NCI-H2081 (cell line): ENCODE results near the gene ACSS1.
"Not testable (repeated sequence)": the region's sequence is repeated elsewhere in the genome, so short reads cannot be mapped to it uniquely, and the experiment has no call there.

ENCODE experiments used
- DNase-seq, 2 experiments: peaks; one replicate each; lab custom pipeline; 2025; lab: John Stamatoyannopoulos, UW

Gene ACSS1

DNA sequence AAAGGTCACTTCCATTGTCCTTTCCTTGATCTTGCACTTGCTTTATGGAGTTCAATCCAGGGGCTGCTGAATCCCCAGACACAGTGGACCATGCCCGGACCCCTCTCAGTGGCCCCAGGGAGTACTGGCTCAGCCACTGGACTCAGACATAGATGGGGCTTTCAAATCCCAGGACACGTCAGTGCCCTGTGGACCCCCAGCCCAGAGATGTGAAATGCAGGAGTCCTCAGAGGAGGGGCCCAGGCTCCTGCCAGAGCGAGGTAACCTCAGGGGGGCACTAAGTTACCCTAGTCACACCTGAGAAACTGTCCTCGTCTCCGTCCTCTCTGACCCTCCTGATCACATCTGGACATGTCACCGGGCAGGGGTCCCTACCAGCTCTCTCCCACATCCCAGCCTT lies 46.7 kb downstream of the ACSS1 start:
- DNase-seq, result no peak

DNA sequence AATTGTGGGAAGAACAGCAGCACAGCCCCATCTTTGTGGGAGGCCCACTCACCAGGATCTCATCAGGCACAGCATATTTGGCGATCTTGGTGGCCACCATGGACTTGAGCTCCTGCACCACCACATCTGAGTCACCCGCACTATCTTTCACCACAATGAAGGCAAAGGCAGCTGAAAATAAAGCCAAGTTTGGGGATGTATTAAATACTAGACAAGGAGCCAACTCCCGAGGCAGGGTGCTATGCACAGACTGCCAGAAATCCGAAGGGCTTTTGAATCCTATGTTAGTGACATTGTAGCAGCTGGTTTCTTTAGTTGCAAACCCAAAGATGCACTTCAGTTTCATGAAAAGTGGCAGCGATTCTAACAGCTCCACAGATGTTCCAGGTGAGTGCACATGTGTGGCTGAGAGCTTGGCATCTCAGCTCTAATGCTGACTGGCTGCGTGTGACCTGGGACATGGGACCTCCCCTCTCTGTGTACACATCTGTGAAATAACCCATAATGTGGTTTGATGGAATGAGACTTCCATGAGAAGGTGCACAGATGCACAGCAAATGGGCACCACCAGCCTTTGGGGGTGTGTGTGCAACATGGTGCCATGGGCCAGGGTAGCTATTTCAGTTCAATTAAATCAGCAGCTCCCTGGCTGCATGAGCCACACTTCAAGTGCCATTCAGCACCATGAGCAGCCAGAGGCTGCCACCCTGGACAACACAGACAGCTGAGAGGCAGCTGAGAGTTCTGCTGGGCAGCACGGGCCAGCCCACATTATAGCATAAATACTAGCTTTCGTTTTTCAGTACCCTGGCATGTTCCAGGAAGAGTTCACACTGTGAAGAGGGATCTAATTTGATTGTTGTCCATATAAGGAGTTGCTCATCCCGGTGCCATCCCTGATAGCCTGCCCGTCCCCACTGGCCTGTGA lies 48.5 kb downstream of the ACSS1 start:
- no peak for DNase-seq

- no peak for DNase-seq
Measured at GRCh38 chr20:25008388-25009217, 49.3 kb downstream of the ACSS1 start.

DNA sequence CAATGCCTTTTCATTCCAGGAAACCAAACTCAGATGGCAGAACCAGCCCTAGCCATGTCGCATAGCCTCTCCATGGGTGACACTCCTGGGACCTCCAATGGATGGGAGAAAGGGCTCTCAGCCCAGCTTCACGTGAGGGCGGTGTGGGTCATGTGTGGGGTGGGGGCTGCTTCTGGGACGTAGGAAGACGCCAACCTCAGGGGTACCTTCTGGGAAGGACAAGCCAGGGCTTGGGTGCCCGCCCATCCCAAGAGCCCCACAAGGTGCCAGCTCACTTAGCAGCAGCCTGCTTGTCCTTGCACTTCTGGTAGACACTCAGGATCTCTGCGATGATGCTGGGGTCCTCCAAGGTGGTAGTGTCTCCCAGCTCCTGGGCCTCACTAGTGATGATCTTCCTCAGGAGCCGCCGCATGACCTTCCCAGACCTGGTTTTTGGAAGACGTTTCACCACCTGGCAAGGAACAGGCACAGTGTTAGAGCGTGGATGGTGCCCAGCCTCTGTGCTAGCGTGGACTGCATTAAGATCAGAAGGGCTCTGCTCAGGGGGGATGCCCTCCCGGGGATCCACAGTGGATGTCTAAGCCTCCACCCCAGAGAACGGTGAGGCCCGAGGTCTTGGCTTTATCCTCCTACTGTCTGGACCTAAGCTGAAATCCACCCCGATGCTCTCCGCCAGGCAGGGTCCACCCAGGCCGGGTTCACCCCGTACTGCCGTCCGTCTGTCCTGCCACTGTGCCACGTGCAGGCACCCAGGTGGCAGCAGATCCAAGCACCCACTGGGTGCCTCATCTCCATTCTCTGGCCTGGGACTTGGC lies 50.2 kb downstream of the ACSS1 start:
- no peak for DNase-seq

- DNase-seq, result no peak
Measured at GRCh38 chr20:25006431-25007167, 51.3 kb downstream of the ACSS1 start.

DNA sequence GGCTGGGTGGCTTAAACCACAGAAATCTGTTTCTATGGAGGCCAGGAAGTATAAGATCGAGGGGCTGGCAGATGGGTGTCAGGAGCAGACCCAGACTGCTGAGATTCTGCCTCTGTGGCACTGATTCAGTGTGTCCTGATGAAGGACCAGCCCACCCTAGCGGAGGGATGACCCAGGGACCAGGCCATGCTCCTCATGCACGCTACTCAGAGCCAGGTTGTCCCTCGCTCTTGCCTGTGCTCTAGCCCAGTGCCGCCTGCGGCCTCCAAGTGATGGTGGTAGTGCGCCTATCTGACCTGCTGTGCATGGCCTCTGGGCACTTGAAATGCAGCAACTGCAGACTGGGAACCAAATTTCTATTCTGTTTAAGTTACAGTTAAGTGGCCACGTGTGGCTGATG lies 52.3 kb downstream of the ACSS1 start:
- no peak for DNase-seq

DNA sequence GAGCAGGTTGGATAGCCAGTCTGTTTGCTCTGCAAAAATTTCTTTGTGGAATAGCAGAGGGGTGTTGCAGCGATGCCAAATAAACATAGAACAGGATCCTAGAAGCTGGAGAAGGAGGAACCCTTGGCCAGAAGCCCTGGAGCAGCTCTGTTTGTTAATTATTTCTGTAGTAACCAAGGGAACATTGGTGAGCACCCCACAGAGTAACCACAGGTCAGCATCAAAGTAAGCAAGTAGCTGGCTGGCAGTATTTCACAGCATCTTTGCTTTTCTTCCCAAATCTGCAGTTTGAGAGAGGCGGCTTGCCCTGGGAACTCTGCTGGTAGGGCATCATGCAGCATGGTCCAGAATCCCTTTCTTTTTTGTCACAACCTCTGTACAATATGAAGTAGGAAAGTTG lies 52.7 kb downstream of the ACSS1 start:
- DNase-seq, result peak; percentile 44 to 70

DNA sequence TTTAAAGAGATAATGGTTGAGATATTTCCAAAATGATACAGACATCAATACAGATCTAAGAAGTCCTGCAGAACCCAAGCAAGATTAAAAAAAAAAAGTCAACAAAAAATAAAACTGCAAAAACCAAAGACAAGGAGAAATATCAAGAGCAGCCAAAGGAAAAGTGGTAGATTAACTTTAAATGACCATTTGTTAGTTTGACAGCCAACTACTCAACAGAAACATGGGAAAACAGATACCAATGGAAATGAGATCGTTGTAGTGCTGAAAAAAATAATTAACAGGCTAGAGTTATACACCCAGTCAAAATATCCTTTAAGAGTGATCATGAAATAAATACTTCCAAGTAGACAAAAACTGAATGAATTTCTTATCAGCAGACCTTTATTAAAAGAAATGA lies 54.9 kb downstream of the ACSS1 start:
- DNase-seq, result no peak

DNA sequence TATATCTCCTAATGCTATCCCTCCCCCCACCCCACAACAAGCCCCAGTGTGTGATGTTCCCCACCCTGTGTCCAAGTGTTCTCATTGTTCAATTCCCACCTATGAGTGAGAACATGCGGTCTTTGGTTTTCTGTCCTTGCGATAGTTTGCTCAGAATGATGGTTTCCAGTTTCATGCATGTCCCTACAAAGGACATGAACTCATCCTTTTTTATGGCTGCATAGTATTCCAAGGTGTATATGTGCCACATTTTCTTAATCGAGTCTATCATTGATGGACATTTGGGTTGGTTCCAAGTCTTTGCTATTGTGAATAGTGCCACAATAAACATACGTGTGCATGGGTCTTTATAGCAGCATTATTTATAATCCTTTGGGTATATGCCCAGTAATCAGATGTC lies 56.6 kb downstream of the ACSS1 start:
- not testable (repeated sequence) for DNase-seq

DNA sequence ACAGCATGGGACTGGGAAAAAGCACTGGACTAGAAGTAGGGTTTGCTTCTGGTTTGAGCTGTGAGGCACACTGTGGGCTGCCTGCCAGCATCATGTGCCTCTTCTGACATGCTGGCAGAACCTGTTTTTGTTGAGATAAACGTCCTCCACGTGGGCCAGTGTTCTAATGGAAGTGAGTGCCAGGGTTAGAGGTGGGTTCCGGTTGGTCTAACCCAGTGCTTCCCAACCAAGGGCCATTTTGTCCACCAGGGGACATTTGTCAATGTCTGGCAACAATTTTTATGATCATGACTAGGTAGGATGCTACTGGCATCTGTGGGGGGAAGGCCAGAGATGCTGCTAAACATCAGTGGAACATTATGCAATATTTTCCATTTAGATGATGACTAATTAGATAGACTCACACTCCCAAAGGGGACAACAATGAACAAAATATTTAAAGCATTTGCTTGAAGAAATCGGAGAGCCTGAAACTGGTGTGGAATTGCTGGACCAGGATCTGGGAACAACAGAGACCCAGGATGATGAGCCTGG lies 57.6 kb downstream of the ACSS1 start:
- DNase-seq, result no peak

DNA sequence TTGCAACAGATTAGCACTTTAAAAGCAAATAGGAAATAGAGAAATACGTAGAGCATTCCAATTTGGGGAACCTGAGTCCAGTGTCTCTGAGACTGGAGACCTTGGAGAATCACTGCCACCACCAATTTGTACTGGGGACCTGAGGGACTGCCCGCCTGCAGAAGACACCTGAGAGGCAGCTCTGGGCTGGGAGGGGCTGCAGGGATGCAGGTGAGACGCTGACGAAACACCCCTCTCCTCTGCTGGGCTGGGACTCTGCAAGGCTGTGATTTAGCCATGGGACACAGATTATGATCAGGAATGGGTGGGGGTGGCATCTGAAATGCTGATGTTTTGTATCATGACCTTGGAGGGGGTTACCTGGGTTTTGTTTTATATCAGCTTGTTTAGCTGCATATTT lies 58.4 kb downstream of the ACSS1 start:
- no peak for DNase-seq

DNA sequence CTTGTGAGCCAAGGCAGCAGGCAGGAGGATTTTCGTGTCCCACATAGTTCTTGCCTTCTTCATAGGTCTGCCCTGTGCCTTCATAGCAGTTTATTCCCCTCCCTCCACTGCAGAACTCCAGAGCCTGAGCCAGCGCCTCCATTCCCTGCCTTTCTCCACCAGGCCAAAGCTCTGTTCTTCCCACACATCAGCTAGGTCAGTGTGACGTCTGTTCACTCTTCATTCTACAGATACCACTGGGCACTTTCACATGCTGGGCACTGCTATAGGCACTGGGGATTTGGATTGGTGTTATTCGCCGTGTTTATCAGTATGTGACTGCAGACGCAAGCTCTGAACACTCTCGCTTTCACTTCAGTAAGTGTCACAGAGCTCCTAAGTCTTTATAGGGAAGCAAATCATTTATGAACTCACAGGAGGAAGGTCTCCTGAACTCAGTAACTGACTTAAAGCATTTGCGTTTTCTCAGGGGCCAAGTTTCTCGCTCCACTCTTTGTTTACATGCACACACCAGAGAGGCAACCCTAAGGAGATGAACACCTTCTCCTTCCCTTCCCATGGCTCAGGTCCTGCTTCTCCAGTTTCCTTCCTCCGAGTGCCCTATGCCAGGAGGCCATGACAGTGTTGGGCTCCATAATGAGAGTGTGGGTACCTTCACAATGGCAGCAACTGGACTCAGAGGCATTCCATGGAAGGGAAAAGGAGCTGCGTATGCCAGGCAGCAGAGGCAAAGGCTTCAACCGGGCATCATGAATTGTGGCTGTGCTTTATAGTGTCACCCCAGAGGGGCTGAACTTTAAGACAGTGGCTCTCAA lies 59.1 kb downstream of the ACSS1 start:
- no peak for DNase-seq

DNA sequence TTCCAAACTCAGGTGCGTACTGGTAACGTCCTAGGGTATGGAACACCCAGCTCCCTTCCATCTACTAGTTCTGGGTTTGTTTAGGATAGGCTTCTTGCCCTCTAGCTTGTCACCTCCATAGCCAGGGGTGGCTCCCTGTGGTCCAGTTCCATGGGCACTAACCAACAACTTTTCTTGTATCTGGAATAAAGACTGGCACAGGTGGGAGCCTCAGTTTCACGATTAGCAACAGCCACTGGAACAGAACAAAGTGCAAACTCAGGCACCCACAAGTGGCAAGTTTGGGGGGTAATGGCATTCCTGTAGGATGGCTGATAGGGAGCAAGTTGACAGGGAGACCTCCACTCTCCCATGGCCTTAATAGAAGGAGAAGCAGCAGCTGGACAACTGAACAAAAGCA lies 59.8 kb downstream of the ACSS1 start:
- no peak for DNase-seq

- no peak for DNase-seq
Measured at GRCh38 chr20:24996449-24997377, 61.2 kb downstream of the ACSS1 start.

DNA sequence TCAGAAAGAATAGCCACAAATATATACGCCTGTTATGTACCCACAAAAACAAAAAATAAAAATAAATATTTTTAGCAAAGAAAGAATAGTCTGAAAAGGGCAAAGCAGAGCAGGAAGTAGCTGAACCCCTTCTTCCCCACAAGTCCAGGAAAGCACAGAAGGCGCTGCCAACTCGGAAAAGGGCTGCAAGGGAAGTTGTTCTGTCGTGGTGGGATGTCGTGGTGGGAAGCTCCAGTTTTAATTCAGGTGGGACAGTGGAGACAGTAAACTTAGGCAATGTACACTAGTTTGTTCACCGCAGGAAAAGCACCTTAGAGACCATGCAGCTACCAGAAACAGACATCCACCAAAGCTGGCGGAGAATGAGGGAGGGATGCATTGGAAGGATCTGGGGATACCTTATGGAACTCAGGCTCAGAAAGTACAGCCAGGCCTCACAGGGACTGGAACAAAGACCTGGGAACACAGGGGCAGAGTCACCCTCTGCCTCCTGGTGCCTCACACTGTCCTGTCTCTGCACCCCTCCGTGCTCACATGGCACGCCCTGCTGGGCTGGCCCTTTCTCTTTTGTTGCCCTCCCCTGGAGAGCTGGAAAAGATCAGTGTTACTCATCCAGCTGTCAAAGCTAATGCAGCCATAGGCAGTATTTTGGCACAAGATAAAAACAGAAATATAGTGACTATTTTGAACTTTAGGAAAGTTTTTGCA lies 62.0 kb downstream of the ACSS1 start:
- DNase-seq, result peak in 1 of 2 experiments; percentile 17

- peak; percentile 46 to 74 for DNase-seq
Measured at GRCh38 chr20:24994470-24995368, 63.2 kb downstream of the ACSS1 start.

DNA sequence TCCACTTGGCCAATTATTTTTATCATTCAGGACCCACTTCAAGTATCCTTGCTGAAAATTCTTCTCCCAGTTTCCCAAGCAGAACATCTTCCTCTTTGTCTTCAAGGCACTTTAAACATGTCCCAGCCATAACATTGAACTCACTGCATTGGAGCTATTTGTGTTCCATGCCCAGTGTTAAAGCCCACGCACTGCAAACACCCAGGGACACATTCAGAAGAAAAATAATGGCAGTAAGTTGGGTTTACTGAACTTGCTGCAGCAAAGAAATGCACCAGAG lies 63.8 kb downstream of the ACSS1 start:
- DNase-seq, result no peak
